GM19351 (cell line): Measurements from ENCODE around the gene XPA.
"Not testable (repeated sequence)": the region's sequence is repeated elsewhere in the genome, so short reads cannot be mapped to it uniquely, and the experiment has no call there.

Source experiments
- ATAC-seq: cut with Tn5 transposase; IDR thresholded peaks from one replicate; pipeline ENCODE4 v1.9.1; 2021; ENCODE audit warnings: mild to moderate bottlenecking, moderate library complexity; ENCODE audit not compliant: unreplicated experiment

The XPA gene

DNA sequence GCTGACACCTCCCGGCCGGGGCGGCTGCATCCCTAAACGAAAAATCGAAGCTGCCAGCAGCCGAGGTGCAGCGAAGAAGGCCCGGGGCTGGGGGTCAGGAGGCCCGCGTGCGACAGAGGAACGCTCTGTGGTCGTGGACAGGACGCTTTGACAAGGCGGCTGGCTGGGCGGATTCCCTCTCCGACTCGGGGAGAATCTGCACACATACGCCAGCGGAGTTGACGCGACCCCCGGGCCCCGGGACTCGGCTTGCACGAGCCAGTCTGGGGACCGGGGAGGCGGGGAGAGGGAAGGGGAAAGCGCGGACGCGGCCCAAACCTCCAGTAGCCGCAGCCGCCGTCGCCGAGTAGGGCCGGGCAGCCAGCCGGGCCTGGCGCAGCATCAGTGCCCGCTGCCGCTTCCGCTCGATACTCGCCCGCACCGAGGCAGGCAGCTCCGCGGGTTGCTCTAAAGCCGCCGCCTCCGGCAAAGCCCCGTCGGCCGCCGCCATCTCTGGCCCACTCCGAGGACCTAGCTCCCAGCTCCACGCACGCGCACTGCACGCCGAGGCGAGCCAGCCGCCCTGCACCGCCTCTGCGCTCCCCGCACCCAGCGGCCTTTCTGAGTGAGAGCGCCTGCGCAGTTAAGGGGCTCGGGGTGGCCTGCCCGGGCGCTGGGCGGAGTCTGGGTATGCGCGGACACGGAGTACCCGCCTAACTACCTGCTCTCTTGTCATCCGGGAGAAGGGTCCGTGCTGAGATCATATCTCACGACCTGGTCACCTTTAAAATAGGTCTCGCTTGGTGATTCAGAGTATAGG lies at the start of gene XPA:
TSS of gene XPA (minus strand) at position 538 of the 799 bp plus-strand sequence. CDS start at position 490, 48 bp downstream.
- peak; percentile 95 for ATAC-seq

DNA sequence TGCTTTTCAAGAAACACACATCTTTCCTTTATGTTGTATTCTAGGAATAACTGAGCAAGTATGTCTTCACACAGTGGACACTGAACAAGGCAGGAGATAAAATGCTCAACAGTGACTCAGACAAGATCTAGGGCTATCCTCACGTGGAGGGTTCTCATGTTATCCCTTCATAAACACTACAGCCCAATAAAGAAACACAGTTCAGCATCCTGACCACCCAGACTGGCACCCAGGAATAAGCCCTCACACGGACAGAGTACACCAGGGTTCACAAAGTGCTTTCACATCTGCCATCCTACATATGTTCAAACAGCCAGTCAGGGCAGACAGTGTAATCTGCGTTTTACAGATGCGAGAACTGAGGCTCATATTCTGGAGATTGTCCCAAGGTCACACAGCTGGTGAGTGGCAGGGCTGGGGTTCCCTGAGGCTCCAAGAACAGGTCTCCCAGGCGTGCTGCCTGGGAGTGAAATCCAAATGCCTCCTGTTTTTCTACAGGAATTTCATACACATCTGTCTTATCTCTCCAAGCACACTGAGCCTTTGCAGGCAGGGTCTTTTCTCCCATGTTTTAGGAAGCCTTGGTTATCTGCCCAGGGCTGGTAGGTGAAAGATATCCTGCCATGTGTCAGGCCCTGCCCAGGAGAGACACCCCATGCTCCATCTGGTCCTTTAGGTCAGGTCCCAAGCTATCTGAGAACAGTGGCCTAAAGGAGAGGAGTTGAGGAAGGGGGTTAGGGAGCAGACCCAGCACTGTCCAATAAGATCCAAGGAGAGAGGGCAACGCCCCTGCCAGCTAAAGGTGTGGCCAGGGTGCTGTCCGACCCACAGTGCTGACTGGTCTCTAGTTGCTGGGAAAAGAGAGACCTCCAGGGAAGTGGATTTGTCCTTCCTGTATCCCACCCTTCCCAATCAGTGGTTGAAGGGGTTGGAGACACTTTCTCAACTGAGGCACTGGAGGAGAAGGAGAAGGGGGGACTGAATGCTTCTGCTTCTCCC lies 47.9 kb upstream of the XPA start:
- no peak for ATAC-seq

DNA sequence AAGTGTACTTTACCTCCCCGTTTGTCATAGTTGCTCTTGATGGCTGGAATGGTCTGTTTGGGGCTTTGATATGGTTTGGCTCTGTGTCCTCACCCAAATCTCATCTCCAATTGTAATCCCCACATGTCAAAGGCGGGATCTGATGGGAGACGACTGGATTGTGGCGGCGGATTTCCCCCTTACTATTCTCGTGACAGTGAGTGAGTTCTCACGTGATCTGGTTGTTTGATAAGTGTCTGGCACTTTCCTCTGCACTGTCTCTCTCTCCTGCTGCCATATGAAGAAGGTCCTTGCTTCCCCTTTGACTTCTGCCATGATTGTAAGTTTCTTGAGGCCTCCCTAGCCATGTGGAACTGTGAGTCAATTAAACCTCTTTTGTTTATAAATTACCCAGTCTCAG lies 46.9 kb upstream of the XPA start:
- not testable (repeated sequence) for ATAC-seq

DNA sequence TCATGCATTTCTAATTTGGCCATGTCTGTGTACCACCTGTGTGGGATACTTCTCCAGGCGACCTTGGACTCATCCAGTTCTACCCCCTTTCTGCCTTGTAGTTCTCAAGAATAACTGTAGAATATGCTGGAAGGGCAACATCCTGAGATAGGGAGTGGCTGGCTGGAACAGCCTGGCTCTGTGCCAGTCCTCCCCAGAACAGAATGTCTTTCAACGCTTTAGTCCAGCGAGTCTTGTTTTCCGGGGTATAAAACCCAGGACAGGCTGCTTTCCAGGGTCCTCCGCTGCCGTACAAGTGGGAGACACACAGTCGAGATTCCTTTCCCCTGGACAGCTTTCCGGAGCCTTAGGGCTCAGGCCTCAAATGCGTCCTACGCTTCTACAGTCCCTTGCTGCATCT lies 45.4 kb upstream of the XPA start:
- ATAC-seq: no peak

DNA sequence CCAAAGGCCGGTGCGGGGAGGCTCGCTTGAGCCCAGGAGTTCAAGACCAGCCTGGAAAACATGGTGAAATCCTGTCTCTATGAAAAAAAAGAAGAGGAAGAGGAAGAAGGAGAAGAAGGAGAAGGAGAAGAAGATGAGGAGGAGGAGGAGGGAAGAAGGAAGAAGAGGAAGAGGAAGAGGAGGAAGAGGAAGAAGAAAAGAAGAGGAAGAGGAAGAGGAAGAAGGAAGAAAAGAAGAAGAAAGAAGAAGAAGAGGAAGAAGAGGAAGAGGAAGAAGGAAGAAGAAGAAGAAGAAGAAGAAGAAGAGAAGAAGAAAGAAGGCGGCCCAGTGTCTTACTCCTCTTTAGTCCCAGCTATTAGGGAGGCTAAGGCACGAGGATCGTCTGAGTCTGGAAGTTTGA lies 44.8 kb upstream of the XPA start:
- no peak for ATAC-seq

DNA sequence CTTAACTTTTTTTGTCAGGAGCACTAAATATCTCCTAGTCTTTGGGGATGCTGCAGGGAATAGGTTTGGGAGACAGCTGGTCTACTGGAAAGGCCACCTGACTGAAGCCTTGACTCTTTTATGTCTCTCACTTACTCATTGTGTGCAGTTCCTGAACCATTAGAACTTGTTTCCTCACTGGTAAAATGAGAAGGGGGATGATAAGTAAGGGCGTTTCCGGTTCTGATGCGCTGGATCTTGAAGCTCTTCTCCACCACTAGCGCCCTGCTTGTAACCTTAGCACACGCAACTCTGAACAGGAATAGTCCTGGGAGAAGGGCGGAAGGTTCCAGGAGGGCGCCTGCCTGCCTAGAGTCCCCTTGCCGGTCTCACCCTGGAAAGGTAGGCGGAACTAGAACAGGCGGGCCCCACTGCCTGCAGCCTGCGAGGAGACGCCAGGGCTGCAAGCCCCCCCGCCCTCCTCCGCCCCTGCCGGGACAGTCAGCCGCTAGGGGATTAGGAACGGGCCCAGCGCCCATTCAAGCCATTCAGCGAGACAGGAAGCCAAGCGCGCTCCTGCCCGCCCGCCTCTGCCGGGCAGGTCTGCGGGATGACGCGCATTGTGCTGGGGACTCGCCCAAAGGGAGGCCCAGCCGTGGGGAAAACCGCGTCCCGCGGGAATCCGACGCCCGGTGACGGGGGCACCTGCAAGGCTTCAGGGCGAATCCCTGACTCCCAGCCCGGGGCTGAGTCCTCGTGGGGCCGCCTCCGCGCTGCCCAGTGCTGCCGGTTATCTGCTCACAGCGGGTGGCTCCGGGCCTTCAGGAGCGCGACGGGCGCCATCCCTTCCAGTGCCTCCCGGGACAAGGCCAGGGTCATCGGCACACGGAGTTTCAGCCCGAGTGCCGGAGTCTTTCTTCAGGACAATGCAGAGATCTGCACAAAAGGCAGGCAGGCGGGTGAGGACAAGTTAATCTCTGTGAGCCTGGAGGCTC lies 44.0 kb upstream of the XPA start:
- ATAC-seq: no peak

DNA sequence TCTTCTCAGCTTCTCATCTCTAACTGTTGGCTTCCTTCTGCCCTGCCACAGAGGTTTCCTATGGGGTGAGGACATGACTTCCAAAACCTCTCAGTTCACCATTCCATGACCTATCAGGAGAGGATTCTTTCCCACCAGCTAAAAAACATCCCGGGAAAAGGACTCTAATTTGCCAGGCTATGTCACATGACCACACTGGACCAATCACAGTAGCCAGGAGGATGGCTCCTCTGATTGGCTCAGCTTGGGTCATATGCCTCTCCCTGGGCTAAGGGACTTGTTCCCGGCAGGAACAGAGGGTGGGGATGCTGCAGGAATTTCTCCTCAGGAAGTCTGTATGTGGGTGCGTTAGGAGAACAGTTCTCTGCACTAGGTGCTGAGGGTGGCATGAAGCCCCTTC lies 40.3 kb upstream of the XPA start:
- ATAC-seq: no peak

DNA sequence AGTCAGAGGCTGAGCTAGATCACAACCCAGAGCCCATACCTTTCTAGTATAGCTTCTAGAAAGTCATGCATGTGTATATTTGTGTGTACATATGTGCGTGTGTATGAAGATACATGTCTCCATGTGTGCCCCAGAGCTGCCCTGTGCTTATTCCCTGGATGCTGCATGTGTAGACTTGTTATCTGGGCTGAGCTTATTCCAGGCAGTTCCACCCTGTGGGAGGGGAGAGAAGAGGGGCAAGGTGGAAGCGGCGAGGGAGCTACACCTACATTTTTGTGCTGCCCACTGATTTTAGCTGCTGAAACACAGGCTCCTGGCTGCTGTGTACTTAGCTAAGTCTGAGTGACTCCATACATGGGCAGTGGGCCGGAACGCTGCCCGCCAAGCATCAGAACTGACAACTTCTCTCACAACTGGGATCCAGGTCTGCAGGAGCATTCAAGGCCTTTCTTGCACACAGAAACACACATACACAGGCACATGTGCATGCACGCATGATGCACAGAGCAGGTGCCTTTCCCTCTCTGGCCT lies 38.0 kb upstream of the XPA start:
- no peak for ATAC-seq

DNA sequence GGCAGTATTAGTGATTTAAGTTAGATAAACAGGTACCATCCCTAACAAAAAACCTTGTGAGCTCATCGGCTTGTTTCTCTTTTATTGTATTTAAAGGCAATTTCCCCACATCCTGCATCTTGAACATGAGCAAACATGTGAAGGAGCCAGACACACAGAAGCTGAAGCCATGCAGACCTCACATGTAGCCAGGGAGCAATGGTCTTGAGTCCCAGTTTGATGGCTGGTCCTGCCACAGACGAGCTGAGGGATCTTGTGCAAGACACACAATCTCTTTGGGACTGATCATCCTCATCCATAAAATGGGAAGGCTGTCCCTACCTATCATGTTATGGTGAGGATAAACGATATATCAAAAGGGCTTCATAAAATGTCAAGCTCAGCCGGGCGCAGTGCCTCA lies 29.6 kb upstream of the XPA start:
- ATAC-seq: no peak

DNA sequence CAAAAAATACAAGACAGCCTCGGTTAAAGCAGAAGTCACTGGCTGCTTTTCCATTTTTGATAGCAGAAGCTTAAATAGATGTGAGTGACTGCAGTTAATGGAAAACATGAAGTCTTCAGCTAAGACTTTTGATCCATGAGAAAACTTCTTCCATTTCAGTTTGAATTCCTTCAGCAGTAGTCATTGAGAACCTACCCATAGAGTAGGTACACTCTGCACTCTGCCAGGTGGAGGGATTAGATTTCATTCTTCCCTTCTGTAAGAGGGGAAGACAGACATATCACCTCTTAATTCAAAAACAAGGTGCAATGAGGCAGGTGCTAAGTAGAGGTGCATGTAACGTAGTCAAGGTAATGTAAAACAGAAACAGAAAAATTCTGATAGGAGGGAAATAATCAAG lies 26.7 kb upstream of the XPA start:
- no peak for ATAC-seq

DNA sequence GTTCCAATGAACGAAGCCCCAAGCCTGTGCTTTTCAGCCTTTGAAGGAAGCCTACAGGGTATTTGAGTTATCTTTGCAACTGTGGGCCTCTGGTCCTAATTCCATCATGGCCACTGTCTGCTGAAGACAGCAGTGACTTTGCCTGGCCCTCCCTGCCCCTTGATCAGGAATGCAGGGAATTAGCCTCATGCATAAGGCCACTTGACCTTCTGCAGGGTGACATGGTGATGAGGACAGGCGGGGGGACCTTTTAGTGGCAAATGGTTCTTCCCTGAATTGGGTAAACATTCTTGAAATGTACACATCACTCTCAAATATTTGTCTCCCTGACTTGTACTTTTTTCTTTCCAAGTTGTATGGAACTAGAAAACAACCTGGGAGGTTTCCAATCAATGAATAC lies 25.2 kb upstream of the XPA start:
- no peak for ATAC-seq

DNA sequence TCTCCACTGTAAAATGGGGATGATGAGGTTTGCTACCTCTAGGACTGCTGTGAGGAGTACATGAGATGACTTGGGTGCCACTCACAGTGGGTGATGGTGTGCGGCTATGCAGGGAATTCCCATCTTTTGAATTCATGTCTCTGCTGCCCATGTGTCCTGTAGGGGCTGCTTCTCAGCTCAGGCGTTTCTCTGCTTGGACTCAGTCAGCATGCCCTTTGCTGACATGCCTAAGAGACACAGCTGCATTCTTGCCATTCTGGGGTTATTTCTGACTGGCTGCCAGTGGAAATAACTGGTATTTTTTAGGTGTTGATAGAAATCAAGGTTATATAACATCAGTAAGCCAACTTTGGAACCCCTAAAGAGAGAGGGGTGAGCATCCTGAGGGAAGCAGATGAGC lies 24.3 kb upstream of the XPA start:
- ATAC-seq: no peak

DNA sequence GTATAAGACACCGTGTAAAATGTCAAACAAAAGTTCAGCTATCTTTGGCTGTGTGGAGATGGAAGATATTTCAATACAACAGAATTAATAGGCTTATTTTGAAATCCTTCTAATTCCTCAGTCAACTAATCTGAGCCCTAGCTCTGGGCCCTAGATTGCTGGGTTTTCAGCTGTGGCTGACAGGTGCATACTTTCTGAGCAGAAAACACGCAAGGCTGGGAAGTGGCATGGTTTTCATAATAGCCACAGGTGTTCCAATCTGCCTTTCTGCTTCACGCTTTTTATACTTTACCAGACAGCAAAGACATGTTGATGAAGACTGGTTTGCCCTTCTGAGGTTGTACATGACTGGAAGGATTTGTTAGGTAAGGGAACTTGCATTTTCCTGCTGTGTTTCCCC lies 20.7 kb upstream of the XPA start:
- ATAC-seq: no peak

DNA sequence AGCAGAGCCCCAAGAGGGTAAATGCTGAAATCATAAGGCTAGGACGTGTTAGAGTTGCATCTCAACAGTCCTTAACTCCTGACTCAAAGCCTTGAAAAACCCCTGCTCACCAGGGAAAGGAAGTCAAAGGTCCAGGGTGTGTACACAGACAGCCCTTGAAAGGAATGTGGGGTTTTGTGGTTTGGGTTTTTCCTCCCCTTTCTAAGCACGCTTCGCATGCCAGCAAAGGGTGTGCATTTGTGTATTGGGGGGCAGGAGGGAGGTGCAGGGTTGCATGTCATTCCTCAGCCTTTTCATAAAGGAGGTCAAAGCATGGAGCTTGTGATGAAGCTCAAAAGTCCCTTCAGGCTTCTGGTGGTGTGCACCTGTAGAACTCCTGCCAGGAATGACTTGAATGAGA lies 17.3 kb upstream of the XPA start:
- no peak for ATAC-seq

DNA sequence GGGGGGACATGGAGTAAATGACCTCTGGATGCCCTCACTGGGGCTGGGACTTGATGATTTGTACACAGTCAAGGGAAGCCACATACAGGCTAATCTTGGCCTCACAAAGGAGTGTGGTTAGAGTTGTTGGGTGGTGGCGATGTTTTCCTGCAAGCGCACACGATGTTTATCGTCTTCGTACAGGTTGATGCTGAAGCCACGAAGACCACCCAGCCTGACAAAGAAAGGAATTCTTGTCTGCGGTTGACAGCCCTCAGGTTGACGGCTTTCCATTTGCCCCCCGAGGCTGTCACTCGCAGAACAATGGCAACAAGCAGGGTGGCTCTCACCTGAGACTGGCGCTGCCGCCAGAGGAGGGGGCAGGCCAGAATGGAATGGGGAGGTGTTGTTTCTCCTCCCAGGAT lies 14.1 kb upstream of the XPA start:
- ATAC-seq: no peak

DNA sequence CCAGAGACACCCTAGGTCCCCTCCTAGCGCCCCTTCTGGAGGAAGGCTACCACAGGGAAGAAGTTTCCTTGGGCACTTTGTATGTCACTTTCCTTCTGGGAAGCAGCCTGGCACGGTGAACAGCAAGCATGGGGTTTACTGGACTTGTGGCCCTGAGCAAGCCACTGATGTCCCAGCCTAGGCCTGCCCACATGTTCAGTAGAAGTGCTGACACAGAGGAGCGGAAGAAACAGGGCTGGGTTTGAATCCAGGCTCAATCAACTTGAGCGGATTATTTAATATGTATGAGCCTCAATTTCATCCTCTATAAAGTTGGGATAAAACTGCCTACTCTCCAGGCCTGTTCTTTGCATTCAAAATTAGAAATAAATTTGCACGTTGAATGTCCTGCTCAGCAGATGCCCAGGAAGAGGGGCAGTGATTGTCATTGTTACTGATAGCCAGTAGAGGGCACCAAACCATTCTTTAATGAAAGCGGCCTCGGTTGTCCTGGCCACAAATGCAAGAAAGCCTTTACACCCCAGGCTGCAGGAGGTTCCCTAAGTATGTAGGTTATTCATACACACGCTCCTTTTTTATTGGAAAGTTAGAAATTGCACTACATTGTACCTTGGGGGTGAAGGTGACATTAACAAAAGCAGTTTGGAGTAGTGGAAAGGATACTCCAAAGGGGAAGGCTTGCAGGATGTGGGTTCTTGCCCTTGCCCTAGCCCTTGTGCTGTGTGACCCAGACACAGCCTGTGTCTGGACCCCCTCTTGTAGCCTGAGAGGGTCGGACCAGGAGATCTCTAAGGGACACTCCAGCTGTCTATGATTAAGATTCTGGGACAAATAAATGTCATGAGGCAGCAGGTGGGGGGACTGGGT lies 13.4 kb upstream of the XPA start:
- ATAC-seq: peak; percentile 54

DNA sequence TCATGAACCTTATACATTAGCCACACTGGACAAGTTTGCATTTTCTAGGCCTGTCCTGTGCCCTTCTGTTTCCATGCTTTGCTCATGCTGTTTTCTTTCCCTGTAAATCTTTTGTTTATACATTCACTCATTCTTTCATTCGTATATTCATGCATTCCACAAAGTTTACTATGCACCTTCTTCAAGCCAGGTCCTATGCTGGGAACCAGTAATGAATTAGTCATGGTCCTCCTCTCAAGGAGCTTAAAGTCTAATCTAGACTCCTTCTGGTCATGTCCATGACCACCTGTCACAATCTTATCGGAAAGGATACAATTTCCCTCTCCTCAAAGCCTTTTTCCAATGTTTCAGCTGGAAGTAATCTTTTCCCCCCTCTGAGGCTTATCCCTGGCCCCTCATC lies 9.1 kb upstream of the XPA start:
- ATAC-seq: no peak

DNA sequence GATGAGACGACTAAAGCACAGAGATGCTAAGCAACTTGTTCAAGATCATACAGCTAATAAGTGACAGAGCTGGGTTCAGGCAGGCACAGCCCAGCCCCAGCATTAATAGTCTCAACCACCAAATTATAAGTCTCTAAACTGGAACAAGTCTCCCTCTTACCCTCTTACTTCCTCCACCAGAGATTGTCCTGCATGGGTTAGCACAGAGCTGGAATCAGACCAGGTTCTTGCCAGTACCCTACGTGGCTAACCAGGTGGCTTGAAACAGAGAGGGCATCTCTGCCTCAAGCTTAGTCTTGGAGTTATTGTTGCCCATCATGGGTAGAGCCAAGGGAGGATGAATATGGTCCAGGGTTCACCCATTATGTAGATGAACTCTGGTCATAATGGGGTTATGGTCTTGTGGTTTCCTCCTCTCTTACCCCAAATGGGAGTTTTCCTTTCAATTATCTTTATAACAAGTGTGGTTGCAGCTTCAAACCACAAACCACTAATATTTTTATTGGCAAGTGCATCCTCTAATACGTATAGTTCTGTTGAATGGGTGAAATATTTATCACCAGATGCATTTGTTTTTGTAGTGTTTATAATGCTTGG lies 8.3 kb upstream of the XPA start:
- no peak for ATAC-seq

DNA sequence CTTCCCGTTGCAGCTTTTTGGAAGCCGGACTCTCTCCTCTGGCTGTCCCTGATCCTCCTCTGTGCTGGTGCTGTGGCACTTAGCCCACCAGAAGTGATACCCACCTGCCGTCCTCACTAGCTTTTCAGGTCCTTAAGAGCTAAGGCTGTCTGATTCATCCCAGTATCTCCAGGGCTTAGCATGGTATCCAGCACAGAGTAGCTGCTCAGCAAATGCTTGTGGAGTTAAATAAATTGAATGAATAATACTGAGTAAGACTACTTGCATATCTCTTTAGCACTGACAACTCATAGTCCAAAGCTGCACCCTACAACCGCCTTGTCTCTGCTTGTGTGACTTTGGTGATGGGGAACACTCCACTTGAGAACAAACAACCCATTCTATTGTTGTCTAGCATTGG lies 7.7 kb upstream of the XPA start:
- ATAC-seq: no peak
